ENCODE measurements around the gene GALNT1.
"Not testable (repeated sequence)": the region's sequence is repeated elsewhere in the genome, so short reads cannot be mapped to it uniquely, and the experiment has no call there.

The GALNT1 gene

DNA sequence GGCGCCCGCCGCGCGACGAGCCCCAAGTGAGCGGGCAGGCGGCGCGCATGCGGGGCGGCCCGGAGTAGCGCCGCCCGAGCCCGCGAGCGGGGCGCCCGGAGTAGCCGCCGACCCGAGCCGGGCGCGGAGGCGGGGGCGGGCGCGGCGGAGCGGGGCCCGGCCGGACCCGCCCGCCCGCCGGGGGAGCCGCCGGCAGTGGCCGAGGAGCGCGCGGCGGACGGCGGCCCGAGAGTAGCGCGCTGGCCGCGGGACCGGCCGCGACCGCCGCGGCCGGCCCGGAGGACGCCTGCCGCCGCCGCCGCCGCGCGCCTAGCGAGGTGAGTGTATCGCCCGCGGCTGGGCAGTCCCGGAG lies at the start of gene GALNT1:
TSS of gene GALNT1 (plus strand) at position 195 of the 352 bp plus-strand sequence. CDS start 72,923 bp downstream, outside the sequence.
- Mint-ChIP-seq H3K27ac (peak within 1 kb of the TSS; percentile 70), H3K36me3 (ENCODE audit: low read depth) (peaks cover 3% of the 10 kb centered on the region), H3K27me3 (ENCODE audit: low read depth) (peaks cover 9% of the 10 kb centered on the region), H3K4me3 (peak within 1 kb of the TSS; percentile 80), H3K4me1 (ENCODE audit: low read depth) (peaks cover 20% of the 10 kb centered on the region), H3K9me3 (peaks cover 4% of the 10 kb centered on the region)

GRCh38 chr18:35533916-35534405 lies 47.6 kb upstream of the GALNT1 start:
- no peak overlapping the region for H3K27ac Mint-ChIP-seq
- H3K4me3 Mint-ChIP-seq = no peak overlapping the region
- no peaks in the 10 kb centered on the region for H3K36me3 Mint-ChIP-seq (ENCODE audit: low read depth)
- H3K9me3 Mint-ChIP-seq = peaks cover 16% of the 10 kb centered on the region
- peaks cover 16% of the 10 kb centered on the region for H3K27me3 Mint-ChIP-seq (ENCODE audit: low read depth)
- no peaks in the 10 kb centered on the region for H3K4me1 Mint-ChIP-seq (ENCODE audit: low read depth)

DNA sequence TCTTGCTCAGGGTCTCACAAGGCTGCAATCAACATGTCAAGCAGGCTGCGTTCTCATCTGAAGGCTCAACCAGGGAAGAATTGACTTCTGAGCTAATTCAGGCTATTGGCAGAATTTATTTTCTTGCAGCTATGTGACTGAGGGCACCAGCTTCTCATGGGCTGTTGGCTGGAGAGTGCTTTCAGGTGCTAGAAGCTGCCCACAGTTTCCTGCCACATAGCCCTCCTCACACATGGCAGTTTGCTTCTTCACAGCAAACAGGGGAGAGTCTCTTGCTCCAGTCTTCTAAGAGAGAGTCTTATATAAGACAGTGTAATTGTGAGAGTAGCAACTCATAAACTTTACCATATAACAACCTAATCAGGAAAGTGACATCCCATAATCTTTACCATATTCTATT lies 46.2 kb upstream of the GALNT1 start:
- Mint-ChIP-seq H3K9me3 (peaks cover 16% of the 10 kb centered on the region), H3K36me3 (ENCODE audit: low read depth) (no peaks in the 10 kb centered on the region), H3K4me3 (no peak overlapping the region), H3K27ac (no peak overlapping the region), H3K4me1 (ENCODE audit: low read depth) (no peaks in the 10 kb centered on the region), H3K27me3 (ENCODE audit: low read depth) (peaks cover 10% of the 10 kb centered on the region)

- no peak overlapping the region for H3K4me3 Mint-ChIP-seq
- H3K9me3 Mint-ChIP-seq = peaks cover 3% of the 10 kb centered on the region
- H3K27ac Mint-ChIP-seq = no peak overlapping the region
These were observed 39.2 kb upstream of the GALNT1 start for GRCh38 chr18:35542356-35542755.

GRCh38 chr18:35547008-35547605 lies 34.4 kb upstream of the GALNT1 start:
- Mint-ChIP-seq H3K27ac (no peak overlapping the region), H3K4me1 (ENCODE audit: low read depth) (no peaks in the 10 kb centered on the region), H3K4me3 (no peak overlapping the region), H3K9me3 (peaks cover 3% of the 10 kb centered on the region), H3K36me3 (ENCODE audit: low read depth) (no peaks in the 10 kb centered on the region), H3K27me3 (ENCODE audit: low read depth) (no peaks in the 10 kb centered on the region)

More at GRCh38 chr18:35542356-35542755, 39.2 kb upstream of the GALNT1 start:
- Mint-ChIP-seq H3K4me1 (ENCODE audit: low read depth) (no peaks in the 10 kb centered on the region), H3K36me3 (ENCODE audit: low read depth) (no peaks in the 10 kb centered on the region), H3K27me3 (ENCODE audit: low read depth) (no peaks in the 10 kb centered on the region)

DNA sequence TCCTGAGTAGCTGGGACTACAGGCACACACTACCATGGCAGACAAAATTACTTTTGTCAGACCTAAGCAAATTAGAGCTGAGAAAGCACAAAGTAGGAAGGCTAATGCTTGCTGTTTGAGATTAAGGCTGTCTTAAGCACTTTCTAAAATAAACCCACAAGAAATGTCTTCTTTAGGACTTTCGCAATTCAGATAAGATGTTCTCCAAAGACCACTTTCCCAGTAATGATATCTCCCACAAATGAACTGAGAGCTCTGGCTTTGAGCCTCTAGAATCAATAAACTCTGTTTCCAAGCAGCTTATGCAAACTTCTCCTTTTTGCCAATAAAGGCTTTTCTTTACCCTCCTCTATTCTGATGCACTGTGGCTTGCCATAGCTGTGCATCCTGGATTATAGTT lies 32.0 kb upstream of the GALNT1 start:
- no peak overlapping the region for H3K4me3 Mint-ChIP-seq

GRCh38 chr18:35553300-35553699 lies 28.2 kb upstream of the GALNT1 start:
- no peaks in the 10 kb centered on the region for H3K9me3 Mint-ChIP-seq
- H3K4me1 Mint-ChIP-seq (ENCODE audit: low read depth) = no peaks in the 10 kb centered on the region
- H3K4me3 Mint-ChIP-seq = no peak overlapping the region
- peaks cover 4% of the 10 kb centered on the region for H3K27me3 Mint-ChIP-seq (ENCODE audit: low read depth)
- no peaks in the 10 kb centered on the region for H3K36me3 Mint-ChIP-seq (ENCODE audit: low read depth)
- H3K27ac Mint-ChIP-seq = no peak overlapping the region

More for the DNA sequence above, 32.0 kb upstream of the GALNT1 start:
- no peaks in the 10 kb centered on the region for H3K36me3 Mint-ChIP-seq (ENCODE audit: low read depth)
- H3K4me1 Mint-ChIP-seq (ENCODE audit: low read depth) = no peaks in the 10 kb centered on the region
- no peaks in the 10 kb centered on the region for H3K27me3 Mint-ChIP-seq (ENCODE audit: low read depth)
- no peak overlapping the region for H3K27ac Mint-ChIP-seq
- H3K9me3 Mint-ChIP-seq = peaks cover 3% of the 10 kb centered on the region

- H3K4me3 Mint-ChIP-seq; H3K36me3 Mint-ChIP-seq (ENCODE audit: low read depth); H3K27me3 Mint-ChIP-seq (ENCODE audit: low read depth); H3K9me3 Mint-ChIP-seq; H3K27ac Mint-ChIP-seq; H3K4me1 Mint-ChIP-seq (ENCODE audit: low read depth): not testable (repeated sequence)
These were observed 26.0 kb upstream of the GALNT1 start for GRCh38 chr18:35555538-35555937.

GRCh38 chr18:35559867-35560266 lies 21.7 kb upstream of the GALNT1 start:
- Mint-ChIP-seq H3K27me3 (ENCODE audit: low read depth) (peaks cover 4% of the 10 kb centered on the region), H3K9me3 (no peaks in the 10 kb centered on the region), H3K4me1 (ENCODE audit: low read depth) (no peaks in the 10 kb centered on the region), H3K4me3 (no peak overlapping the region), H3K36me3 (ENCODE audit: low read depth) (no peaks in the 10 kb centered on the region), H3K27ac (no peak overlapping the region)

GRCh38 chr18:35564795-35565453 lies 16.6 kb upstream of the GALNT1 start:
- H3K4me1 Mint-ChIP-seq (ENCODE audit: low read depth) = no peaks in the 10 kb centered on the region
- H3K27me3 Mint-ChIP-seq (ENCODE audit: low read depth) = no peaks in the 10 kb centered on the region
- no peak overlapping the region for H3K4me3 Mint-ChIP-seq
- no peak overlapping the region for H3K27ac Mint-ChIP-seq
- no peaks in the 10 kb centered on the region for H3K9me3 Mint-ChIP-seq
- no peaks in the 10 kb centered on the region for H3K36me3 Mint-ChIP-seq (ENCODE audit: low read depth)

GRCh38 chr18:35566019-35566418 lies 15.5 kb upstream of the GALNT1 start:
- Mint-ChIP-seq H3K36me3 (ENCODE audit: low read depth) (no peaks in the 10 kb centered on the region), H3K4me1 (ENCODE audit: low read depth) (no peaks in the 10 kb centered on the region), H3K9me3 (no peaks in the 10 kb centered on the region), H3K4me3 (no peak overlapping the region), H3K27me3 (ENCODE audit: low read depth) (no peaks in the 10 kb centered on the region), H3K27ac (no peak overlapping the region)

DNA sequence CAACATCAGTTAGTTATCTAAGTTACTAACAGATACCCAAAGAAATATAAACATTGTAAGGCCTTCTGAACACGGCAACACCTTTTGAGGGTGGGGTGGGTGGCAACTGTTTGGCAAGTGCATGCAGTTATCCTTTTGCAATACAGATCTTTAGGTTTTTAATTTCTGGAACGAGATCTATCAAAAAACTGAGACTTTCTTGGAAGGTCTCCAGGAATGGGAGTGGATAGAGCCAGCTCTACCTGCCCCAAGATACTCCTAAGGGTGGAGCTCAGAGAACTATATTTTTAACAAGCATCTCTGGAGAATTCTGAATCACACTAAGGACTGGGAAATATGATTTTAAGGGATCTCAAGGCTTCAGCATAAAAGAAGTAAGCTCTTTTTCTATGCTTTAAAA lies 11.4 kb upstream of the GALNT1 start:
- Mint-ChIP-seq H3K36me3 (ENCODE audit: low read depth) (no peaks in the 10 kb centered on the region), H3K9me3 (no peaks in the 10 kb centered on the region), H3K4me3 (no peak overlapping the region), H3K4me1 (ENCODE audit: low read depth) (peaks cover 9% of the 10 kb centered on the region), H3K27ac (no peak overlapping the region), H3K27me3 (ENCODE audit: low read depth) (no peaks in the 10 kb centered on the region)

DNA sequence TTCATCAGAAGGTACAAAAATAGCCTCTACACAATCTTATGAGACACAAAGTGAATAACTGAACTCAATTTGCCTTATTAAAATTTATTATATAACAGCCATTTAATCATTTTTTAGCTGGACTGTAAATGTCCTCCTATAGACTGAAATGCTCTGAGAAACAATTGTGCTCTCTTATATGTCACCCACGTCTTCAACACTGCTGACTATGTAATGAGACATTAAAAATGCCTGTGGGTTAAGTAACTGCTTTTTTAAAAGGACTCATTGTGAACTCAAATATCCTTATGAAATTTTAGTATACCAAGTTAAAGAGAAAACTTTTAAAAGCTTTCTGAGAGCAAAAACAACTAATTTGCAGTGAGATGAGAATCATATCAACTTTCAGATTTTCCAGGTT lies 10.4 kb upstream of the GALNT1 start:
- H3K4me1 Mint-ChIP-seq (ENCODE audit: low read depth) = peaks cover 9% of the 10 kb centered on the region
- no peak overlapping the region for H3K27ac Mint-ChIP-seq
- H3K36me3 Mint-ChIP-seq (ENCODE audit: low read depth) = no peaks in the 10 kb centered on the region
- no peaks in the 10 kb centered on the region for H3K27me3 Mint-ChIP-seq (ENCODE audit: low read depth)
- H3K9me3 Mint-ChIP-seq = peaks cover 7% of the 10 kb centered on the region
- H3K4me3 Mint-ChIP-seq = no peak overlapping the region

- Mint-ChIP-seq H3K36me3 (ENCODE audit: low read depth) (no peaks in the 10 kb centered on the region), H3K27ac (no peak overlapping the region), H3K27me3 (ENCODE audit: low read depth) (no peaks in the 10 kb centered on the region), H3K4me1 (ENCODE audit: low read depth) (peaks cover 14% of the 10 kb centered on the region), H3K4me3 (no peak overlapping the region), H3K9me3 (peaks cover 12% of the 10 kb centered on the region)
These were observed 8.9 kb upstream of the GALNT1 start for GRCh38 chr18:35572644-35573043.

- H3K9me3 Mint-ChIP-seq = peaks cover 12% of the 10 kb centered on the region
- H3K27ac Mint-ChIP-seq = no peak overlapping the region
- peaks cover 17% of the 10 kb centered on the region for H3K4me1 Mint-ChIP-seq (ENCODE audit: low read depth)
- no peaks in the 10 kb centered on the region for H3K36me3 Mint-ChIP-seq (ENCODE audit: low read depth)
- no peak overlapping the region for H3K4me3 Mint-ChIP-seq
- peaks cover 6% of the 10 kb centered on the region for H3K27me3 Mint-ChIP-seq (ENCODE audit: low read depth)
These were observed 8.0 kb upstream of the GALNT1 start for GRCh38 chr18:35573531-35573930.
